Subcutaneous abdominal adipose tissue (tissue), 5 donors: ENCODE results near the gene AFF4.
"Not testable (repeated sequence)": the region's sequence is repeated elsewhere in the genome, so short reads cannot be mapped to it uniquely, and the experiment has no call there.

Source experiments
- H3K27ac ChIP-seq: one replicate; pipeline ENCODE4 v1.7.0; 2013; ENCODE audit warnings: low read depth, mild to moderate bottlenecking, inconsistent platforms, low read length, moderate library complexity
- H3K27me3 ChIP-seq, 5 donors: one replicate each; pipeline ENCODE4 v1.7.0; 2013; ENCODE audit warnings: low read length in 5 of 5, inconsistent platforms in 1 of 5; ENCODE audit not compliant: control insufficient read depth in 5 of 5, insufficient read depth in 4 of 5
- H3K36me3 ChIP-seq, 5 donors: one replicate each; pipeline ENCODE4 v1.7.0; 2013; ENCODE audit warnings: low read length in 5 of 5; ENCODE audit not compliant: control insufficient read depth in 5 of 5, insufficient read depth in 5 of 5
- H3K4me1 ChIP-seq, 5 donors: one replicate each; pipeline ENCODE4 v1.7.0; 2013; ENCODE audit warnings: low read length in 5 of 5, mild to moderate bottlenecking in 3 of 5, moderate library complexity in 1 of 5; ENCODE audit not compliant: control insufficient read depth in 5 of 5, insufficient read depth in 5 of 5
- H3K4me3 ChIP-seq, 5 donors: one replicate each; pipeline ENCODE4 v1.7.0; 2013; ENCODE audit warnings: low read length in 5 of 5, low read depth in 1 of 5
- H3K9ac ChIP-seq, 5 donors: one replicate each; pipeline ENCODE4 v1.7.0; 2013; ENCODE audit warnings: low read length in 5 of 5, mild to moderate bottlenecking in 4 of 5, moderate library complexity in 3 of 5
- H3K9me3 ChIP-seq, 5 donors: one replicate each; pipeline ENCODE4 v1.7.0; 2013; ENCODE audit warnings: low read length in 5 of 5; ENCODE audit not compliant: control insufficient read depth in 5 of 5
- donor health status: healthy.
- donor health status: healthy.
- donor health status: healthy.
- donor health status: healthy.
- donor health status: healthy.

Gene AFF4

GRCh38 chr5:132961123-132961815 lies 2.2 kb downstream of the AFF4 start:
- not testable (repeated sequence) for H3K27me3 ChIP-seq, H3K36me3 ChIP-seq, H3K9me3 ChIP-seq
- Histone ChIP-seq H3K4me1 (peaks cover 0 to 34% (median 27%) of the 10 kb centered on the region in 5 donors), H3K27ac (peak overlapping the region; percentile 97), H3K9ac (peak overlapping the region in 2 of 5 donors; percentile 95 to 99), H3K4me3 (peak overlapping the region; percentile 6 to 93 (median 73))

GRCh38 chr5:132956166-132956799 lies 7.2 kb downstream of the AFF4 start:
- not testable (repeated sequence) for H3K9me3 ChIP-seq, H3K27ac ChIP-seq, H3K27me3 ChIP-seq, H3K9ac ChIP-seq, H3K4me3 ChIP-seq
- Histone ChIP-seq H3K36me3 (peaks cover 0 to 12% (median 9%) of the 10 kb centered on the region in 5 donors), H3K4me1 (peaks cover 0 to 25% (median 15%) of the 10 kb centered on the region in 5 donors)

DNA sequence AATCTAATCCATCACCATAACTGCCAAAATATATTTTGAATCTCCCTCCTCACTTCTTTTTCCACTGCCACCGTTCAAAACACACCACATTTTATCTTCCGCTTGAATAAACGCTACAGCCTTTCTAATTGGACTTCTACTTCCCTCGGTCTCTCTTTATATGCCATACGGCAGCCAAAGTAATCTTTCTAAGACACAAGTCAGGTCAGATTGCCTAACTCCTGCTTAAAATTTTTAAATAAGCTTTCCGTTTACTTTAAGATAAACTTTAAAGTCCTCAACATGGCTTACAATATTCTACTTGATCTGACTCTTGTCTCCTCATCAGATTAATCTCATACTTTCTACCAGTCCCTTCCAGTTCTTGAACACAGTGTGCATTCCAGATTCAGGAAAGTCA lies 9.7 kb downstream of the AFF4 start:
- Histone ChIP-seq H3K9ac (no peak overlapping the region), H3K27me3 (no peaks in the 10 kb centered on the region), H3K4me3 (no peak overlapping the region), H3K4me1 (peaks cover 0 to 9% (median 6%) of the 10 kb centered on the region in 5 donors), H3K27ac (no peak overlapping the region), H3K36me3 (peaks cover 0 to 12% (median 9%) of the 10 kb centered on the region in 5 donors), H3K9me3 (no peaks in the 10 kb centered on the region)

- H3K4me1 ChIP-seq: peaks cover 0 to 8% (median 6%) of the 10 kb centered on the region in 5 donors
- H3K27ac ChIP-seq: no peak overlapping the region
- peaks cover 0 to 12% (median 9%) of the 10 kb centered on the region in 5 donors for H3K36me3 ChIP-seq
- H3K9ac ChIP-seq: no peak overlapping the region
- no peaks in the 10 kb centered on the region for H3K9me3 ChIP-seq
- H3K27me3 ChIP-seq: no peaks in the 10 kb centered on the region
- H3K4me3 ChIP-seq: no peak overlapping the region
These were observed 10.6 kb downstream of the AFF4 start for GRCh38 chr5:132952829-132953228.

GRCh38 chr5:132951897-132952296 lies 11.5 kb downstream of the AFF4 start:
- no peaks in the 10 kb centered on the region for H3K9me3 ChIP-seq
- H3K9ac ChIP-seq: no peak overlapping the region
- H3K4me1 ChIP-seq: peaks cover 0 to 11% (median 8%) of the 10 kb centered on the region in 5 donors
- no peak overlapping the region for H3K4me3 ChIP-seq
- peaks cover 0 to 12% (median 9%) of the 10 kb centered on the region in 5 donors for H3K36me3 ChIP-seq
- H3K27ac ChIP-seq: no peak overlapping the region
- H3K27me3 ChIP-seq: no peaks in the 10 kb centered on the region

GRCh38 chr5:132949136-132949535 lies 14.3 kb downstream of the AFF4 start:
- Histone ChIP-seq H3K27me3 (no peaks in the 10 kb centered on the region), H3K36me3 (peaks cover 0 to 3% (median 2%) of the 10 kb centered on the region in 5 donors), H3K27ac (no peak overlapping the region), H3K9ac (no peak overlapping the region), H3K9me3 (no peaks in the 10 kb centered on the region), H3K4me1 (peaks cover 0 to 11% (median 7%) of the 10 kb centered on the region in 5 donors), H3K4me3 (no peak overlapping the region)

GRCh38 chr5:132947671-132948070 lies 15.8 kb downstream of the AFF4 start:
- Histone ChIP-seq H3K9ac (no peak overlapping the region), H3K4me1 (peaks cover 0 to 20% (median 8%) of the 10 kb centered on the region in 5 donors), H3K27ac (no peak overlapping the region), H3K27me3 (no peaks in the 10 kb centered on the region), H3K4me3 (no peak overlapping the region), H3K9me3 (no peaks in the 10 kb centered on the region), H3K36me3 (no peaks in the 10 kb centered on the region)

DNA sequence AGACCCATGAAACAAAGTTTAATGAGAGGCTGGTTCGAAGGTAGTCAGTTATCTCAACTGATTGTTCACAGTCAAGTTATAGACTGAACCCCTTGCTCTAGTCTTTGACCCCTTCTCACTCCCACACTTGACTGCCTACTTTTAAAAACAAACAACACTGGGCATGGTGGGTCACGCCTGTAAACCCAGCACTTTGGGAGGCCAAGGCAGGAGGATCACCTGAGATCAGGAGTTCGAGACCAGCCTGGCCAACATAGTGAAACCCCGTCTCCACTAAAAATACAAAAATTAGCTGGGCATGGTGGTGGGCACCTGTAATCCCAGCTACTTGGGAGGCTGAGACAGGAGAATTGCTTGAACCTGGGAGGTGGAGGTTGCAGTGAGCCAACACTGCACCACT lies 18.1 kb downstream of the AFF4 start:
- not testable (repeated sequence) for H3K27me3 ChIP-seq, H3K36me3 ChIP-seq, H3K27ac ChIP-seq, H3K4me3 ChIP-seq, H3K9ac ChIP-seq, H3K9me3 ChIP-seq
- peaks cover 0 to 21% (median 9%) of the 10 kb centered on the region in 5 donors for H3K4me1 ChIP-seq

DNA sequence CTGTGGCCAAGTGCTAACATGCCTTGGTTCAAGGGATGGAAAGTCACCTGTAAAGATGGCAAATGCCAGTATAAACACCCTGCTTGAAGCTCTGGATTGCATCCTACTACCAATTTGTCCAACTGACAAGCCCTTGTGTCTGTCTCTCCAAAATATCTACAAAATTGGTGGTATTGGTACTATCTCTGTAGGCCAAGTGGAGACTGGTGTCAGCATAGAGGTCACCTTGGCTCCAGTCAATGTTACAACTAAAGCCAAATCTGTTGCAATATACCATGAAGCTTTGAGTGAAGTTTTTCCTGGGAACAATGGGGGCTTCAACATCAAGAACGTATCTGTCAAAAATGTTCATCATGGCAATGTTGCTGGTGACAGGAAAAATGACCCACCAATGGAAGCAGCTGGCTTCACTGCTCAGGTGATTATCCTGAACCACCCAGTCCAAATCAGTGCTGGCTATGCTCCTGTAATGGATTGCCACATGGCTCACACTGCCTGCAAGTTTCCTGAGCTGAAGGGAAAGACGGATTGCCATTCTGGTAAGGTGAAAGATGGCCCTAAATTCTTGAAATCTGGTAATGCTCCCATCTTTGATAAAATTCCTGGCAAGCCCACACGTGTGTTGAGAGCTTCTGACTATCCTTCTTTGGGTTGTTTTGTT lies 19.9 kb downstream of the AFF4 start:
- no peak overlapping the region for H3K27ac ChIP-seq
- no peaks in the 10 kb centered on the region for H3K9me3 ChIP-seq
- H3K9ac ChIP-seq: no peak overlapping the region
- no peak overlapping the region for H3K4me3 ChIP-seq
- H3K4me1 ChIP-seq: peaks cover 0 to 21% (median 9%) of the 10 kb centered on the region in 5 donors
- H3K36me3 ChIP-seq: peaks cover 0 to 4% (median 0%) of the 10 kb centered on the region in 5 donors
- no peaks in the 10 kb centered on the region for H3K27me3 ChIP-seq

- Histone ChIP-seq H3K9ac (no peak overlapping the region), H3K9me3 (no peaks in the 10 kb centered on the region), H3K4me1 (peaks cover 0 to 14% (median 13%) of the 10 kb centered on the region in 5 donors)
These were observed 22.1 kb downstream of the AFF4 start for GRCh38 chr5:132941331-132941730.

More at GRCh38 chr5:132941331-132941730, 22.1 kb downstream of the AFF4 start:
- Histone ChIP-seq H3K27me3 (no peaks in the 10 kb centered on the region), H3K4me3 (no peak overlapping the region), H3K36me3 (peaks cover 0 to 7% (median 5%) of the 10 kb centered on the region in 5 donors), H3K27ac (no peak overlapping the region)
